Measurements from ENCODE around the gene WDPCP.

DNA sequence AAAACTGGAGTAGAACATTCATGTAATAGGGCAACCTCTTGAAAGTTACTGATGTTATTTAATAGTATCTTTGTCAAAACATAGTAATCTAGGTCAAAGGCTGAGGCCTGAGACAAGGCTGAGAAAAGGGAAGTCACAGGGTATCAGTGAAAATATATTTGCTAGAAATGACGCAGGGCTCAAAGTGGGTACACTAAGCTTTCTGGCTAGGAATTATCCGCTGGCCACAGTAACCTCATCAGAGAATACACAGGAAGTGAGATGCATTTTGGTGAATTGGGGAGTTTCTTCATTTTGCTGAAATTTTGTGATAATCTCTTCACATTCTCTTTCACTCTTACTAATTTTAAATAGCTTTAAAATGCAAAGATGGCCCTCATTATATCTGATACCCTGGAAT lies 330.8 kb downstream of the WDPCP start:
- TF ChIP-seq, protein P1, sequence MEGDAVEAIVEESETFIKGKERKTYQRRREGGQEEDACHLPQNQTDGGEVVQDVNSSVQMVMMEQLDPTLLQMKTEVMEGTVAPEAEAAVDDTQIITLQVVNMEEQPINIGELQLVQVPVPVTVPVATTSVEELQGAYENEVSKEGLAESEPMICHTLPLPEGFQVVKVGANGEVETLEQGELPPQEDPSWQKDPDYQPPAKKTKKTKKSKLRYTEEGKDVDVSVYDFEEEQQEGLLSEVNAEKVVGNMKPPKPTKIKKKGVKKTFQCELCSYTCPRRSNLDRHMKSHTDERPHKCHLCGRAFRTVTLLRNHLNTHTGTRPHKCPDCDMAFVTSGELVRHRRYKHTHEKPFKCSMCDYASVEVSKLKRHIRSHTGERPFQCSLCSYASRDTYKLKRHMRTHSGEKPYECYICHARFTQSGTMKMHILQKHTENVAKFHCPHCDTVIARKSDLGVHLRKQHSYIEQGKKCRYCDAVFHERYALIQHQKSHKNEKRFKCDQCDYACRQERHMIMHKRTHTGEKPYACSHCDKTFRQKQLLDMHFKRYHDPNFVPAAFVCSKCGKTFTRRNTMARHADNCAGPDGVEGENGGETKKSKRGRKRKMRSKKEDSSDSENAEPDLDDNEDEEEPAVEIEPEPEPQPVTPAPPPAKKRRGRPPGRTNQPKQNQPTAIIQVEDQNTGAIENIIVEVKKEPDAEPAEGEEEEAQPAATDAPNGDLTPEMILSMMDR (IDR thresholded peaks at IDR 0.05 in 2 of 3, conservative IDR thresholded peaks at IDR 0.05 in 1 of 3; ENCODE audit: control insufficient read depth in 2 of 3, extremely low read depth in 1 of 3, insufficient read depth in 1 of 3, low read depth in 3 of 3, low read length in 3 of 3): no peak
- no peak for TF ChIP-seq POLR2A (IDR thresholded peaks at IDR 0.05; ENCODE audit: low read depth, low read length)
- peak; percentile 45; the same call in 1 of the 2 replicates for TF ChIP-seq MEF2A (IDR thresholded peaks at IDR 0.05; ENCODE audit: insufficient read depth, low read depth, low read length)
- no peak for TF ChIP-seq MYC (IDR thresholded peaks at IDR 0.05; ENCODE audit: insufficient read depth, insufficient read length, insufficient replicate concordance, low read length, severe bottlenecking)
- TF ChIP-seq MXI1 (IDR thresholded peaks at IDR 0.05; ENCODE audit: low read depth, low read length): no peak
